EL (cell line): ENCODE results near the gene ARHGEF25.
"Not testable (repeated sequence)": the region's sequence is repeated elsewhere in the genome, so short reads cannot be mapped to it uniquely, and the experiment has no call there.

Experiments
- DNase-seq: peaks from one replicate; pipeline ENCODE4 v3.0.0-alpha.2; 2016

The ARHGEF25 gene

DNA sequence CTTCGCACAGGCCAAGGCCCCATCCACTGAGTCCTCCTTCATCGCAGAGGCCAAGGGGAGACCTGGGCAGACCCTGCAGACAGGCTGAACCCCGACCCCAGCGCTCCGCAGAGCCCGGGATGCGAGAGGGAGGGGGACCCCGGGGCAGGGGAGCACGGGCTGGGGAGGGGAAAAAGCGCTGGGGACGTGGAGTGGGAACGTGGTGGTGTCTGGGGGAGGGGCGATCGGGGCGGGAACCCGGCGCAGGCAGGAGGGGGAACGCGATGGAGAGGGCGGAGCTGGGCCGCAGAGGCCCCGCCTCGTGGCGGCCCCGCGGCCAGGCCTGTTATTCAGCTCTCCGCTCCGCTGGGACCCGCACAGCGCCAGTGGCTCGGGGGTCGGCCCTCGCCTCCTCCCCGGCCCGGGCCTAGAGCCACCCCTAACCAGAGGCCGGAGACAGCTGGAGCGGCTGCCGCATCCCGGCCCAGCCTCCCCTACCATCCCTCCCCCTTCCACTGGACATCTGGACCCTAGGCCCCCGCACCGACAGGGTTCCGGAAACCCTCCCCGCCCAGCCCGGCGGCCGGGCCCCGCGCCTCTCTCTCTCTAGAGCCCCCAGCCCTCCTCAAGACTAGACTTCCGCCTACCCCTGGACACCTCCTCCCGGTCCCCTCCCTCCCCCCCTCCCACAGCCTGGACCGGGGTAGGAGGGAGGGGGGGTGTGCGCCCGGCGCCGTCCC, at the start of gene ARHGEF25:
Gene ARHGEF25, plus strand, starts transcription at position 328 of the 719 bp plus-strand sequence. CDS start 460 bp downstream, outside the sequence.
- peak; percentile 70 for DNase-seq

- DNase-seq: no peak
Observed at GRCh38 chr12:57563358-57563757, 47.9 kb upstream of the ARHGEF25 start.

DNA sequence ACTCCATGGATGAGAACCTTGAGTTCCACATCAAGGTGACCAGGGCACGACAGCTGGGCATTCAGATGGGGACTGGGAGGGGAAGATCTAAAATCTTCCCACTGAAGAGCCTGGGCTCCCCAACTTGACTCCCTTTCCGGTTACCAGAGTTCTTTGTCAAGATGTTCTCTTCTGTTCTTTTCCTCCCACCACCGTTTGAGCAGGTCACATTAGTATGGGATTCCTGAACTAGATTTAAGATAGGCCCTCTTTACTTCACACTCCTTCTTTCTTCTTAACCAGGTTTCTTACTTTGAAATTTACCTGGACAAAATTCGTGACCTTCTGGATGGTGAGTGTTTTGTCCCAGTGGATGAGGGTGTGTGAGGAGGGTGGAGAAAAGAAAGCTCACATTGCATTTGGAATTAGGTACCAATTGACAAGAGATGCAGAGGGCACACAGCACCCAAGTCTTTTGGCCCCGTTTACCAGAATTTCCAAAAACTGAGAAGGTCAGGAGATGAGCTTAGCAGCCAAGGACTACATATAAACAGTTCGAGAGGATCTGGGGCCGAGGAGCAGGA, 47.0 kb upstream of the ARHGEF25 start:
- no peak for DNase-seq

GRCh38 chr12:57568838-57569237, 42.4 kb upstream of the ARHGEF25 start:
- DNase-seq: no peak

- DNase-seq: no peak
Observed at GRCh38 chr12:57569858-57570257, 41.4 kb upstream of the ARHGEF25 start.

DNA sequence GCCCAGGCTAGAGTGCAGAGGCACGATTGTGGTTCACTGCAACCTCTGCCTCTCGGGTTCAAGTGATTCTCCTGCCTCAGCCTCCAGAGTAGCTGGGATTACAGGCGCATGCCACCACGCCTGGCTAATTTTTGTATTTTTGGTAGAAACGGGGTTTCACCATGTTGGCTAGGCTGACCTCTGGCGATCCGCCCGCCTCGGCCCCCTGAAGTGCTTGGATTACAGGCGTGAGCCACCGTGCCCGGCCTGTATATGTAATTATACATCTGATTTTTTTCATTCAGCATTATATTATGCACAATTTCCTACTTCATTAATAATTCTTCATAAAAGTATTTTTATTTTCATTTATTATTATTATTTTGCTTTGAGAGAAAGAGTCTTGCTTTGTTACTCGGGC, 40.8 kb upstream of the ARHGEF25 start:
- not testable (repeated sequence) for DNase-seq

DNA sequence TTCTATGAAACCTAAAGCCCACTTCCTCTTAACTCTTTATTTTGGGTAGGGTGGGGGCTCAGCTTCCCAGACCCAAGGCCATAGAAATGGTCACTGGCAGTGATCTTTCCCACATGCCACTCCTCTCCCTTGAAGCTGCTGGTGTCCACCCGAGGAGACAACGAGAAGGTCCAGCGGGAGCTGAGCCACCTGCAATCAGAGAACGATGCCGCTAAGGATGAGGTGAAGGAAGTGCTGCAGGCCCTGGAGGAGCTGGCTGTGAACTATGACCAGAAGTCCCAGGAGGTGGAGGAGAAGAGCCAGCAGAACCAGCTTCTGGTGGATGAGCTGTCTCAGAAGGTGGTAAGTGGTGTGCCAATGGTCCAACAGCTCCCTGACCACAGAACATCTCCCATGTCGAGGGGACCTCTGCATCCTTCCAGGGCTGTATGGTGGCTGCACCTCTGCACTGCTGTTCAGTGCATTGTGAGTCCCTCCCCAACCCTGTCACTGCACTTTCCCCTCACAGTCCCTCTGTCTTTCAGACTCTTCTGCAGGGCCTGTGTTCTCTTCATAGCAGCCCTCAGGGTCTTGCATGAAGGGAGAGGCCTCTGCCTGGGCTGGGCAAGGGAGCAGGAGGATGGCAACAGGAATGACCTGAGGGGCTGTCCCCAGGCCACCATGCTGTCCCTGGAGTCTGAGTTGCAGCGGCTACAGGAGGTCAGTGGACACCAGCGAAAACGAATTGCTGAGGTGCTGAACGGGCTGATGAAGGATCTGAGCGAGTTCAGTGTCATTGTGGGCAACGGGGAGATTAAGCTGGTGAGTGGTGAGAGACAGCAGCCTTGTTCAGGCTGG, 39.1 kb upstream of the ARHGEF25 start:
- no peak for DNase-seq

DNA sequence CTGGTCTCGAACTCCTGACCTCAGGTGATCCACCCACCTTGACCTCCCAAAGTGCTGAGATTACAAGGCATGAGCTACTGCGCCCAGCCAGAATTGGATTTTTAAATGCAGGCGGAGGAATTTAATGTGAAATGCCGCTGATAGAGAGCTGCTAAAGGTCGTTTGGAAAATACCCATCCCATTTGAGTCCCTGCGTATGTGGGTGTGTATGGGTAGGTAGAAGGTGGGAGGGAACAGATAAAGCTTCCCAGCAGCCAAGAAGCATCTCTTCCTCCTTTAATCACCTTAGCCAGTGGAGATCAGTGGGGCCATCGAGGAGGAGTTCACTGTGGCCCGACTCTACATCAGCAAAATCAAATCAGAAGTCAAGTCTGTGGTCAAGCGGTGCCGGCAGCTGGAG, 36.4 kb upstream of the ARHGEF25 start:
- DNase-seq: no peak

DNA sequence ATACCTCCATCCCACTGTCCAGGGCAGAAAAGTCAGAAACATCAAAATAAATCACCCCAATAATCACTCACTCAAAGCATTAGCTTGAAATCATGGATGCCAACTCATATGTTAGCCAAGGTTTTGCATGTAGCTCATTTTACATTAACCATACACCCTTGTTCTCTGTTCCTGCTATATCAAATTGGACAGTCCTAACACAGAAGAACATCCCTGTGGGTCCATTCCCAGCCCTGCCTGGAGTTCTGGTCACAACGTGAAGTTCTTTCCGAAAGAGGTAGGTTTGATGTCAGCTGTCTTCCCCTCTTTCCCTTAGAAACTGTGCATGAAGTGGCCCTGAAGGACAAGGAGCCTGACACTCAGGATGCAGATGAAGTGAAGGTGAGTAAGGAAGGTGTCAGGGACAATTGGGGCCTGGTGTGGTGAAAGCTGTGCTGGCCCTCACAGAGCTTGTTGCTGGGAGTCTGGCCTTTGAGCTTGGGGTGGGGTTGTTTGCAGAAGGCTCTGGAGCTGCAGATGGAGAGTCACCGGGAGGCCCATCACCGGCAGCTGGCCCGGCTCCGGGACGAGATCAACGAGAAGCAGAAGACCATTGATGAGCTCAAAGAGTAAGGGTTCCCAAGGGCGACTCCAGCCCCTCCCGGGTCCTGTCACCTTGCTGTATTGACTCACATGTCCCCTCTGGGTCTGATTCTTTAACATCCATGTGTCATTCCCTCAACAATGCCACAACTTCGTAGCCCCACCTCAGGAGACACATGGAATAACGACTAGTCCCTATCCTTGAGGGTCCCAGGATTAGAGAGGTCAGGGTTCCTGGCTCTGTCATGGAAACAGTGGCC, 35.2 kb upstream of the ARHGEF25 start:
- no peak for DNase-seq

DNA sequence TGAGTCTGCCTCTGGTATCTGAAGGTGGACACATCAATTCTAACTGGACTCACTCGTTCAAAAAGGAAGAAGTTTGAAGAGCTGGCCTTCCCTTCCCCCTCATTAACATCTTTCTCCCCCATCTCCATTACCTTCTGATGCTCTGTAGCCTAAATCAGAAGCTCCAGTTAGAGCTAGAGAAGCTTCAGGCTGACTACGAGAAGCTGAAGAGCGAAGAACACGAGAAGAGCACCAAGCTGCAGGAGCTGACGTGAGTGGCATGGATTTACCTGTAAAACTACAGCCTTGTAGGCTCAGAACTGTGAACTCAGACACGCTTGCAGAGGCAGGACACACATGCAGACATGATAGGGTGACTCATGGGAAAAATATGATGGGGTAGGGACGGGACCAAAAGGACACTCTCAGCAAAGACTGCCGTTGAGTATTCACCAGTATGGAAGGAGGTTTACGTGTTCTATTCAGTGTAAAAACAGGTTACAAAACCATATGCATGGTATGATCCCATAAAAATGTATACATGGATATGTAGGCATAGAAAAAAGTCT, 34.5 kb upstream of the ARHGEF25 start:
- peak; percentile 31 for DNase-seq

DNA sequence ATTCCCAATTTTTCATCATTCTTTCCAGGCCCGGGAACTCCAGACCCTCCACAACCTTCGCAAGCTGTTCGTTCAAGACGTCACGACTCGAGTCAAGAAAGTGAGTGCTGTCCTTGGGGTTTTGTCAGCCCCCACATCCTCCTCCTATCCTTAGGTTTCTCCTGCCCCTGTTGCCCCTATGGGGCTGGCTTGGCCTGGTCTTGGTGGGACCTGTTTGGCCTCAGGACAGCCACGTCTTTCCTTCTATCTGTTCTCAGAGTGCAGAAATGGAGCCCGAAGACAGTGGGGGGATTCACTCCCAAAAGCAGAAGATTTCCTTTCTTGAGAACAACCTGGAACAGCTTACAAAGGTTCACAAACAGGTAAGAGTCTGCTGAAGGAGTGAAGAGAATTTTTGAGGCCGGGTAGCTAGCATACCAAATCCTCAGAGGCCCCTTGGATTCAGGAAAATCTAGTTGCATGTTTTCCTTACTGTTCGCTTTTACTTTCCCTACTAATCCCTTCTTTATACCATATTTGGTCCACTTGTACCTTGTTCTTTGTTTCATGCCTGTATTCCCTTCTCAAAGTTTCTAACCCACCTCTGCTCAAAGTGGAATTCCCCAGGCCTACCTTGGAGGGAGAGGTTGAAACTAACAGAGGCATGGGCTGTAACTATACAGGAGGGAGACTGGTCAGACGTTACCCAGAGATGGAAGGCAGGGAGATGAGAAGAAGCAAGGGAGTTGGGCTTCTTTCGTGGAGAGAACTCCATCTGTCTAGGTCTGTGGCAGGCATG, 33.1 kb upstream of the ARHGEF25 start:
- no peak for DNase-seq

- no peak for DNase-seq
Observed at GRCh38 chr12:57579011-57579410, 32.2 kb upstream of the ARHGEF25 start.

GRCh38 chr12:57579677-57580465, 31.4 kb upstream of the ARHGEF25 start:
- DNase-seq: no peak

GRCh38 chr12:57580466-57580795, 30.8 kb upstream of the ARHGEF25 start:
- no peak for DNase-seq

- DNase-seq: no peak
Observed at GRCh38 chr12:57581802-57582201, 29.4 kb upstream of the ARHGEF25 start.

DNA sequence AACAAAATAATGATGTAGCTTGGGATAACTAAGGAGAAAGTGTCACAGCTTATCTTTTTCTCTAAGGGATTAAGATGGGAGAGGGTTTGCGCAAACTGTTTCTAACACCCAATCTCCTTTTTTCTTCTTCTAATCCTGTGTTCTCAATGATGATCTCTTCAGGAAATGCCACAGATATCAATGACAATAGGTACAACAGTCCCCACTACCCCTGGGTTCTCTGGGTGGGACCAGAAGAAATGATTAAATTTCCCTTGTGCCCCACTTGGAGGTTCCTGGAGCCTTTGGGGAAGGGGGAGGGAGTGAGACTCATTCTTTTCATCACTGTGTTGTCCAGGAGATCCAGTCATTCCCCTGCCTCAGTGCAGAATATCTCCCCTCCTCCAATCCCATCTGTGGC, 28.8 kb upstream of the ARHGEF25 start:
- DNase-seq: no peak

DNA sequence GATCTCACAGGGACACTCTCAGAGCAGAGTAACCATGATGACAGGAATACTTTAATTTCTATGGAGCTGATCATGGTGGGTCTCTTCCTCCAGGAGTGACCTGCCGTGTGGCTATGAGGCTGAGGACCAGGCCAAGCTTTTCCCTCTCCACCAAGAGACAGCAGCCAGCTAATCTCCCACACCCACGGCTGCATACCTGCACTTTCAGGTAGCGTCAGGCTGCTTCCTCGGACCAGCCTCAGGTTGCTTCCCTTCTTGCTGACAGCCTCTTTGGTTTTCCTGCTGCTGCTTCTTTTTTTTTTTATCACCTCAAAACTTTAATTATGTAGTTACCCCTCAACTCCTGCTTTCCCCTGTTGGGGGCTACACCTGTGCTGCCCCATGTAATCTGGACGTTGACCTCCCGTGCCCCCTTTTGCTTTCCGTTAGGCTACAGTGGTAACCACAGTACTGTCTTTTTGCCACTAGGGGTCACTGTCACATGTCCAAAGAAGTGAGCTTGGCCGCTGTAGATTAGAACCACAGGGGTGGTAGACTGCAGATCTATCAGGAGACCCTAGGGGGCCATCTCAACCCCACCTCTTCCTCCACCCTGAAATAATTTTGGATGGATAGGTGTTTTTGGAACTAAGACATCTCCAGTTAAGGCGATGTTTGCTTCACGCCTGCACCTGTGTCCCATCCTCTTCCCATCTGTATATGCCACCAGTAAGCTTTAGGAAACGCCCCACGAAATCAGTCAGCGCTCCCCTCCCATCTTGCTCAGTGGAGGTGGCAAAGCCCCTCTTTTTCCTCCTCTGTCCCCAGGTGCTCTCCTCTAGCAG, 28.0 kb upstream of the ARHGEF25 start:
- DNase-seq: peak; percentile 76

- DNase-seq: no peak
Observed at GRCh38 chr12:57584050-57584449, 27.2 kb upstream of the ARHGEF25 start.

DNA sequence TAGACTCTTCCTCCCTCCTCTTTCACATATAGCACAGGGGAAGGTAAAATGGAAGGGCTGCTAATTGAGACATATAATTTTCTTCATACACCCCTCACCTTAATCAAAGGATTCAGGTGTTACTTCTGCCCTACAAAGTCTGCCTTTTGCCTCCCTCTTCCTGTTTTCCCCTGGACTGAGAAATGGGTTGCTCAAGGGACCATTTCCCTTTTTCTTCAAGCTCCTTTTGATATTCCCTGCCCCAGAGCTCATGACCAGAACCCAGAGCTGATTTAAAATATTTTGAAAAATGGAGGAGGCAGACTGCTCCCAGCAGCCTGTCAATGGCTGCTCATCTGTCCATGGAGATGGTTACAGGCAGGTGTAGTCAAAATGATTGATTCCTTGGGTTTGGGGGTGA, 26.5 kb upstream of the ARHGEF25 start:
- DNase-seq: no peak

DNA sequence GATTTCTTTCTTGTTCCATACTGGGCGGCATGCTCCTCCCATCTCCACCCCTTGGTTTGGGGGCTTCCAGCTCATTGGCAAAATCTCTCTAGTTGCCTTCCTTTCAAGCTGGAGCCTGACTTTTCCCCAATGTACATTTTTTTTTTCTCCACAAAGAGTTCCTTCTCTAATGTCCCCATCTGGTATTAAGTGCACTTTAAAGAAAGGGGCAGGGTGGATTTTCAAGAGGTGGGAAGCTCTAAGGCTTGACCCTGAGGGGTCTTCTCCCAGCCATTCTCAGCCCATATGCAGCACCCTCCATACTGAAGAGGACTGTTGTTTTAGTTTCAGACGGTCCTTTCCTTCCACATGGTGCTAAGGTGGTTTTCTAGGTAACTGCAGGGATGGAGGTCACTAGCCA, 26.1 kb upstream of the ARHGEF25 start:
- DNase-seq: no peak
